HepG2 (cell line): ENCODE measurements around the gene AFAP1L2.

Source experiments
- CHCHD3 ChIP-seq: sonication (generic); formaldehyde crosslinking; IDR thresholded peaks from 2 replicates; pipeline ENCODE4 v1.8.0; 2022; ENCODE audit warnings: mild to moderate bottlenecking, missing genetic modification reagents, moderate library complexity
- CHD2 ChIP-seq: IDR thresholded peaks from 2 replicates; pipeline ENCODE4 v1.6.1; 2011; ENCODE audit warnings: low read depth, low read length, improper control_type of control experiment
- CTCF ChIP-seq: sonication (generic); formaldehyde crosslinking; IDR thresholded peaks from 2 replicates; pipeline ENCODE4 v1.5.0; 2020; ENCODE audit warnings: mild to moderate bottlenecking, missing genetic modification reagents, moderate library complexity
- HMG20B ChIP-seq: conservative IDR thresholded peaks from 2 replicates; pipeline ENCODE4 v1.6.1; 2016; ENCODE audit warnings: missing genetic modification reagents, missing compliant biosample characterization
- KAT7 ChIP-seq: IDR thresholded peaks from 2 replicates; pipeline ENCODE4 v1.6.1; 2018; ENCODE audit warnings: borderline replicate concordance, missing compliant biosample characterization
- NFIC ChIP-seq: IDR thresholded peaks from 2 replicates; pipeline ENCODE4 v1.6.1; 2012; ENCODE audit warnings: mild to moderate bottlenecking, low read length, inconsistent platforms
- POLR2A ChIP-seq, 2 experiments: IDR thresholded peaks; 2 replicates each; pipeline ENCODE4 v1.6.1; 2011; ENCODE audit warnings: low read depth in 2 of 2, low read length in 2 of 2, mild to moderate bottlenecking in 1 of 2, moderate library complexity in 1 of 2; ENCODE audit not compliant: insufficient read depth in 1 of 2
- SP2 ChIP-seq: sonication (generic); formaldehyde crosslinking; IDR thresholded peaks from 2 replicates; pipeline ENCODE4 v1.5.1; 2020; ENCODE audit warnings: mild to moderate bottlenecking, missing genetic modification reagents
- ZNF510 ChIP-seq: sonication (generic); formaldehyde crosslinking; IDR thresholded peaks from 2 replicates; pipeline ENCODE4 v1.4.0; 2020; ENCODE audit warnings: low read depth, mild to moderate bottlenecking, missing genetic modification reagents
- ZNF780A ChIP-seq: sonication (generic); formaldehyde crosslinking; IDR thresholded peaks from 2 replicates; pipeline ENCODE4 v1.8.0; 2022; ENCODE audit warnings: mild to moderate bottlenecking, missing genetic modification reagents, moderate library complexity
- ZSCAN29 ChIP-seq: sonication (generic); formaldehyde crosslinking; conservative IDR thresholded peaks from 2 replicates; pipeline ENCODE4 v1.4.0; 2020; ENCODE audit warnings: mild to moderate bottlenecking, missing genetic modification reagents
- TF ChIP-seq, protein P1 (sequence below): sonication (generic); formaldehyde crosslinking; IDR thresholded peaks from 2 replicates; pipeline ENCODE4 v1.4.0; 2020; ENCODE audit warnings: missing genetic modification reagents
- TF ChIP-seq, protein P2 (sequence below): sonication (generic); formaldehyde crosslinking; IDR thresholded peaks from 2 replicates; pipeline ENCODE4 v1.4.0; 2020; ENCODE audit warnings: missing genetic modification reagents

- TF ChIP-seq, protein P1, sequence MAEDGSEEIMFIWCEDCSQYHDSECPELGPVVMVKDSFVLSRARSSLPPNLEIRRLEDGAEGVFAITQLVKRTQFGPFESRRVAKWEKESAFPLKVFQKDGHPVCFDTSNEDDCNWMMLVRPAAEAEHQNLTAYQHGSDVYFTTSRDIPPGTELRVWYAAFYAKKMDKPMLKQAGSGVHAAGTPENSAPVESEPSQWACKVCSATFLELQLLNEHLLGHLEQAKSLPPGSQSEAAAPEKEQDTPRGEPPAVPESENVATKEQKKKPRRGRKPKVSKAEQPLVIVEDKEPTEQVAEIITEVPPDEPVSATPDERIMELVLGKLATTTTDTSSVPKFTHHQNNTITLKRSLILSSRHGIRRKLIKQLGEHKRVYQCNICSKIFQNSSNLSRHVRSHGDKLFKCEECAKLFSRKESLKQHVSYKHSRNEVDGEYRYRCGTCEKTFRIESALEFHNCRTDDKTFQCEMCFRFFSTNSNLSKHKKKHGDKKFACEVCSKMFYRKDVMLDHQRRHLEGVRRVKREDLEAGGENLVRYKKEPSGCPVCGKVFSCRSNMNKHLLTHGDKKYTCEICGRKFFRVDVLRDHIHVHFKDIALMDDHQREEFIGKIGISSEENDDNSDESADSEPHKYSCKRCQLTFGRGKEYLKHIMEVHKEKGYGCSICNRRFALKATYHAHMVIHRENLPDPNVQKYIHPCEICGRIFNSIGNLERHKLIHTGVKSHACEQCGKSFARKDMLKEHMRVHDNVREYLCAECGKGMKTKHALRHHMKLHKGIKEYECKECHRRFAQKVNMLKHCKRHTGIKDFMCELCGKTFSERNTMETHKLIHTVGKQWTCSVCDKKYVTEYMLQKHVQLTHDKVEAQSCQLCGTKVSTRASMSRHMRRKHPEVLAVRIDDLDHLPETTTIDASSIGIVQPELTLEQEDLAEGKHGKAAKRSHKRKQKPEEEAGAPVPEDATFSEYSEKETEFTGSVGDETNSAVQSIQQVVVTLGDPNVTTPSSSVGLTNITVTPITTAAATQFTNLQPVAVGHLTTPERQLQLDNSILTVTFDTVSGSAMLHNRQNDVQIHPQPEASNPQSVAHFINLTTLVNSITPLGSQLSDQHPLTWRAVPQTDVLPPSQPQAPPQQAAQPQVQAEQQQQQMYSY: no peak
- no peak for TF ChIP-seq CTCF
- no peak for TF ChIP-seq NFIC
- no peak for TF ChIP-seq CHCHD3 (CRISPR knock-in tag)
- no peak for TF ChIP-seq ZNF510
- TF ChIP-seq KAT7 (CRISPR knock-in tag): no peak
- TF ChIP-seq CHD2: no peak
- no peak for TF ChIP-seq HMG20B (CRISPR knock-in tag)
- no peak for TF ChIP-seq SP2 (CRISPR knock-in tag)
- TF ChIP-seq POLR2A (IDR thresholded peaks at IDR 0.05; ENCODE audit: insufficient read depth in 1 of 2, low read depth in 2 of 2, low read length in 2 of 2): no peak
- TF ChIP-seq ZNF780A (CRISPR knock-in tag): no peak
- TF ChIP-seq, protein P2, sequence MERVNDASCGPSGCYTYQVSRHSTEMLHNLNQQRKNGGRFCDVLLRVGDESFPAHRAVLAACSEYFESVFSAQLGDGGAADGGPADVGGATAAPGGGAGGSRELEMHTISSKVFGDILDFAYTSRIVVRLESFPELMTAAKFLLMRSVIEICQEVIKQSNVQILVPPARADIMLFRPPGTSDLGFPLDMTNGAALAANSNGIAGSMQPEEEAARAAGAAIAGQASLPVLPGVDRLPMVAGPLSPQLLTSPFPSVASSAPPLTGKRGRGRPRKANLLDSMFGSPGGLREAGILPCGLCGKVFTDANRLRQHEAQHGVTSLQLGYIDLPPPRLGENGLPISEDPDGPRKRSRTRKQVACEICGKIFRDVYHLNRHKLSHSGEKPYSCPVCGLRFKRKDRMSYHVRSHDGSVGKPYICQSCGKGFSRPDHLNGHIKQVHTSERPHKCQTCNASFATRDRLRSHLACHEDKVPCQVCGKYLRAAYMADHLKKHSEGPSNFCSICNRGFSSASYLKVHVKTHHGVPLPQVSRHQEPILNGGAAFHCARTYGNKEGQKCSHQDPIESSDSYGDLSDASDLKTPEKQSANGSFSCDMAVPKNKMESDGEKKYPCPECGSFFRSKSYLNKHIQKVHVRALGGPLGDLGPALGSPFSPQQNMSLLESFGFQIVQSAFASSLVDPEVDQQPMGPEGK (CRISPR knock-in tag): no peak
- no peak for TF ChIP-seq ZSCAN29 (CRISPR knock-in tag)
These were observed 60.4 kb downstream of the AFAP1L2 start for GRCh38 chr10:114343623-114344505.
